Measurements from ENCODE around the gene FNDC3B.

GRCh38 chr3:172046268-172046915 lies 7.0 kb downstream of the FNDC3B start:
- TF ChIP-seq CTCF (IDR thresholded peaks at IDR 0.05; ENCODE audit: low read depth, low read length) (no peak), MAX (IDR thresholded peaks at IDR 0.05; ENCODE audit: low read depth, low read length) (no peak), POLR2A (IDR thresholded peaks at IDR 0.05; ENCODE audit: extremely low read depth, insufficient read length) (no peak)
